ENCODE results near the gene MBD5. TPM values are rescaled to one million over a fixed set of nuclear protein-coding genes. Genes with fewer than 3 reads are reported as not detected.
"Not testable (repeated sequence)": the region's sequence is repeated elsewhere in the genome, so short reads cannot be mapped to it uniquely, and the experiment has no call there.

MBD5 gene
- total RNA-seq, 4 donors from 2014 or later, result 51.2 to 85.9 (median 72.6) TPM

- no peak for TF ChIP-seq POLR2A (IDR thresholded peaks at IDR 0.05)
- TF ChIP-seq, protein P1, sequence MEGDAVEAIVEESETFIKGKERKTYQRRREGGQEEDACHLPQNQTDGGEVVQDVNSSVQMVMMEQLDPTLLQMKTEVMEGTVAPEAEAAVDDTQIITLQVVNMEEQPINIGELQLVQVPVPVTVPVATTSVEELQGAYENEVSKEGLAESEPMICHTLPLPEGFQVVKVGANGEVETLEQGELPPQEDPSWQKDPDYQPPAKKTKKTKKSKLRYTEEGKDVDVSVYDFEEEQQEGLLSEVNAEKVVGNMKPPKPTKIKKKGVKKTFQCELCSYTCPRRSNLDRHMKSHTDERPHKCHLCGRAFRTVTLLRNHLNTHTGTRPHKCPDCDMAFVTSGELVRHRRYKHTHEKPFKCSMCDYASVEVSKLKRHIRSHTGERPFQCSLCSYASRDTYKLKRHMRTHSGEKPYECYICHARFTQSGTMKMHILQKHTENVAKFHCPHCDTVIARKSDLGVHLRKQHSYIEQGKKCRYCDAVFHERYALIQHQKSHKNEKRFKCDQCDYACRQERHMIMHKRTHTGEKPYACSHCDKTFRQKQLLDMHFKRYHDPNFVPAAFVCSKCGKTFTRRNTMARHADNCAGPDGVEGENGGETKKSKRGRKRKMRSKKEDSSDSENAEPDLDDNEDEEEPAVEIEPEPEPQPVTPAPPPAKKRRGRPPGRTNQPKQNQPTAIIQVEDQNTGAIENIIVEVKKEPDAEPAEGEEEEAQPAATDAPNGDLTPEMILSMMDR (IDR thresholded peaks at IDR 0.05), result peak; percentile 13 to 96 (median 59)
- H3K4me3 ChIP-seq (replicated peaks in 1 of 3), result no peak overlapping the region
- H3K9me3 ChIP-seq, result no peaks in the 10 kb centered on the region
- H3K36me3 ChIP-seq, result no peaks in the 10 kb centered on the region
- 58 to 68% methylated on average over 4 of the region's 4 CpGs for WGBS, 2 donors
- intact Hi-C loops (cut with DNase I), result loop anchor here (10.0 kb wide), 1 partner anchor 535 kb away; no protein-coding TSS in a partner anchor
- peaks cover 8 to 12% of the 10 kb centered on the region in 2 donors for H3K4me1 ChIP-seq
- DNase-seq, result peak; percentile 13 to 18
- no peaks in the 10 kb centered on the region for H3K27me3 ChIP-seq
- no peak overlapping the region for H3K27ac ChIP-seq
Observed at GRCh38 chr2:147989809-147990403, 31.0 kb upstream of the MBD5 start.

GRCh38 chr2:147994965-147995364 lies 25.9 kb upstream of the MBD5 start:
- DNase-seq; H3K27ac ChIP-seq; H3K4me1 ChIP-seq; H3K36me3 ChIP-seq; H3K4me3 ChIP-seq (replicated peaks in 1 of 3); H3K9me3 ChIP-seq; H3K27me3 ChIP-seq: not testable (repeated sequence)
- intact Hi-C loops (cut with DNase I), result loop anchor here (10.0 kb wide), 1 partner anchor 530 kb away; no protein-coding TSS in a partner anchor
- 96 to 97% methylated on average over 7 of the region's 7 CpGs for WGBS, 2 donors

- H3K9me3 ChIP-seq, result no peaks in the 10 kb centered on the region
- no peaks in the 10 kb centered on the region for H3K36me3 ChIP-seq
- H3K27ac ChIP-seq, result no peak overlapping the region
- DNase-seq, result no peak
- H3K4me3 ChIP-seq (replicated peaks in 1 of 3), result no peak overlapping the region
- TF ChIP-seq, protein P1 (IDR thresholded peaks at IDR 0.05), result no peak
- no peak for TF ChIP-seq POLR2A (IDR thresholded peaks at IDR 0.05)
- no peaks in the 10 kb centered on the region for H3K4me1 ChIP-seq
- intact Hi-C loops (cut with DNase I), result loop anchor here (10.0 kb wide), 1 partner anchor 528 kb away; no protein-coding TSS in a partner anchor
- H3K27me3 ChIP-seq, result no peaks in the 10 kb centered on the region
Observed at GRCh38 chr2:147996828-147997227, 24.1 kb upstream of the MBD5 start.

DNA sequence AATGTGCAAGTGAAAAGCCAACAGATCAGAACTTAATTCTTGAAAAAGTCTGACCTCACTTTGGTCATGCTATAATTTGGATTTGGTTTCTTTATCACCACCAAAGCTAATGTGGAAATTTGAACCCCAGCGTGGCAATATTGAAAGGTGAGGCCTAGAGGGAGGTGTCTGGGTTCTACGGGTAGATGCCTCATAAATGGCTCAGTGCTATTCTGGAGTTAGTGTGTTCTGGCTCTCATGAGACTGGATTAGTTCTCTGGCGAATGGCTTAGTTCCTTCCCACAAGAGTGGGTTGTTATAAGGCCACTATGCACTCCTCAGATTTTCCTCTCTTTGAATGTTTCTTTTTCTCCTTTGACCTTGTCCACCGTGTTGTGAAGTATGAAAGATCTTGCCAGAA lies 22.7 kb upstream of the MBD5 start:
- Histone ChIP-seq H3K9me3 (no peaks in the 10 kb centered on the region), H3K4me1 (no peaks in the 10 kb centered on the region), H3K27ac (no peak overlapping the region), H3K4me3 (replicated peaks in 1 of 3) (no peak overlapping the region), H3K27me3 (no peaks in the 10 kb centered on the region), H3K36me3 (no peaks in the 10 kb centered on the region)
- TF ChIP-seq POLR2A (IDR thresholded peaks at IDR 0.05), result no peak
- TF ChIP-seq, protein P1 (IDR thresholded peaks at IDR 0.05), result no peak
- no peak for DNase-seq
- 78 to 82% methylated on average over 4 of the region's 4 CpGs for WGBS, 2 donors
- intact Hi-C loops (cut with DNase I), result loop anchor here (10.0 kb wide), 1 partner anchor 527 kb away; no protein-coding TSS in a partner anchor

GRCh38 chr2:147999126-147999525 lies 21.8 kb upstream of the MBD5 start:
- 60 to 61% methylated on average over 2 of the region's 2 CpGs for WGBS, 2 donors

More at GRCh38 chr2:147999126-147999525, 21.8 kb upstream of the MBD5 start:
- Histone ChIP-seq H3K27ac (no peak overlapping the region), H3K27me3 (no peaks in the 10 kb centered on the region), H3K4me1 (no peaks in the 10 kb centered on the region), H3K36me3 (no peaks in the 10 kb centered on the region), H3K9me3 (no peaks in the 10 kb centered on the region), H3K4me3 (replicated peaks in 1 of 3) (no peak overlapping the region)
- DNase-seq, result no peak
- intact Hi-C loops (cut with DNase I), result loop anchor here (10.0 kb wide), 1 partner anchor 526 kb away; no protein-coding TSS in a partner anchor
- no peak for TF ChIP-seq POLR2A (IDR thresholded peaks at IDR 0.05)
- TF ChIP-seq, protein P1 (IDR thresholded peaks at IDR 0.05), result no peak

All from thyroid gland (tissue), 4 donors.